GM18858 (cell line): ENCODE measurements around the gene LDAH.
"Not testable (repeated sequence)": the region's sequence is repeated elsewhere in the genome, so short reads cannot be mapped to it uniquely, and the experiment has no call there.

Experiments used
- ATAC-seq: cut with Tn5 transposase; IDR thresholded peaks from one replicate; pipeline ENCODE4 v1.9.1; 2021; ENCODE audit not compliant: unreplicated experiment

The LDAH gene

DNA sequence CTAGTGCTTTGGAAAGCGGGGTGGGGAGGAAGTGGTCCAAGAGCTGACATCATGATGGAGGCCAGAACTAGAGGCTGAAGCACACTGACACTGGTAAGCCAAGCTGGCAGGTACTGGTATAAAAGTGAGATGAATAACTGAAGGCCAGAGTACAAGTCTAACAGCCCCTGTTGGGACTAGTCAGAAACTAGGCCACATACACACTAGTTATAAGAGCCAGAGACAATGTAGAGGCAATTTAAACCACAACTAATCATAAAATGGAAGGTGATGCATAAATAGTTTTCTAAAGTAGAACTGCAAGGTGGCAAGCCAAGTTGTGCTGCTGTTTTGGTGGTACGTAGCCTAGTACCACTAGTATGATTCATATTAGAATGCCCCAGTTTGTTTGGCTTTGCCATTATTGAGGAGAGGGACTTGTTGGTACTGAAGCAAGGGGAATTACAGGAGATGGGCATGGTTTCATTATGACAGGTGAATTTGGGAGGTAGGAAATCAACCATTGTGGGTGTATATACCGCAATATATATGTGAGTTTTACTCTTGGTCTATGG, 98.3 kb downstream of the LDAH start:
- no peak for ATAC-seq

DNA sequence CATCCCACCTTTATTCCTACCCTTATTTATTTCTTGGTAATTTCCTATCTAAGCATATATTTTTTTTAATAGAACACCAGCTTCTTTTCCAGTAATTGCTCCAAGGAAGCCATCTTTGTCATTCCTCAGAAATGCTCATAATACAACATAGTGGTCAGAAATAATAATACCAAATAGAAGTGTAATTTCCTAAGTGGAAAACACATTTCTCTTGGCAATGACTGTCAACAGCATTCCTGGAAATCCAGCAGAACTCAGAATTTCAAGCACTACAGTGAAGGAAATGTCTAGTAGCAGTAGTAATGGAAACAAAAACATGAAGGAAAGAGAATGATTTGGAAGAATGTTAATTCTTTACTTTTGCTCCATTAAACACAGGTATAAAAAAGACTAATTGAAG, 99.4 kb downstream of the LDAH start:
- ATAC-seq = no peak

DNA sequence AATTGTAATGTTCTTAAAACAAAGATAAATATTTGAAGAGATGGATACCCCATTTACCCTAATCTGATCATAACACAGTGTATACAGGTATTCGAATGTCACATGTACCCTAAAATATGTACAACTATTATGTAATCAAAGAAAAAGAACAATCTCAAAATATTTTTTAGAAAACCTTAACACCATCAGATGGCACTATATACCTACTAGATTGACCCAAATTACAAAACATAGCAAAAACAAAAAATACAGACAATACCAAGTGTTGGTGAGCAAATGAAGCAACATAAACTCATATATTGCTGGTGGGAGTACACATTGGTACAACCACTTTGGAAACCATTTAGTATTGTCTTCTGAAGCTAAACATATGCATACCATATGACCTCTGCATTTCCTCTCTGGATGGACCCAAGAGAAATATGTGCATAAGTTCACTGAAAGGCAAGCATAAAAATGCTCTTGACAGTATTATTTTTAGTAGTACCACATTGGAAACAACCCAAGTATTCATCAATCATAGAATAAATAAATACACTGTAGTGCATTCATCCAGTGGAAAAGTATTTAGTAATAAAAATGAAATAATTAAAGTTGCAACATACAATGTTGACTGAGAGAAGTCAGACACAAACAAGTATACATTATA, 100.2 kb downstream of the LDAH start:
- no peak for ATAC-seq

DNA sequence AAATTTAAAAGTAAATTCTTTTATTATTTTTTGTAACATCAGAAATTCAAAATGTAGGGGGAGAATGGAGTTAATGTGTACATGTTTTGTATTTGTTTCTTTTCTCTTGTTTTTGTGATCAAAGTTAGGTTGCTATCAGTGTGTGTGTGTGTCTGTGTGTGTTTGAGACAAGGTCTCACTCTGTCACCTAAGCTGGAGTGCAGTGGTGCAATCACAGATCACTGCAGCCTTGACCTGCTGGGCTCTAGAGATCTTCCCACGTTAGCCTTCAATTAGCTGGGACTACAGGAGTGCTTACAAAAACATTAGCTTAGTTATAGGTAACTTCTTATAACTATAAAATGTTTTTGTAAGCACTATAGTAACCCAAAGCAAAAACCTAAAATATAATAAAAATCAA, 105.3 kb downstream of the LDAH start:
- no peak for ATAC-seq

DNA sequence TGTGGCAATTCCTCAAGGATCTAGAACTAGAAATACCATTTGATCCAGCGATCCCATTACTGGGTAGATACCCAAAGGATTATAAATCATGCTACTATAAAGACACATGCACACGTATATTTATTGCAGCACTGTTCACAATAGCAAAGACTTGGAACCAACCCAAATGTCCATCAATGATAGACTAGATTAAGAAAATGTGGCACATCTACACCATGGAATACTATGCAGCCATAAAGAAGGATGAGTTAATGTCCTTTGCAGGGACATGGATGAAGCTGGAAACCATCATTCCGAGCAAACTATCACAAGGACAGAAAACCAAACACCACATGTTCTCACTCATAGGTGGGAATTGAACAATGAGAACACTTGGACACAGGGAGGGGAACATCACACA, 106.7 kb downstream of the LDAH start:
- ATAC-seq = not testable (repeated sequence)

DNA sequence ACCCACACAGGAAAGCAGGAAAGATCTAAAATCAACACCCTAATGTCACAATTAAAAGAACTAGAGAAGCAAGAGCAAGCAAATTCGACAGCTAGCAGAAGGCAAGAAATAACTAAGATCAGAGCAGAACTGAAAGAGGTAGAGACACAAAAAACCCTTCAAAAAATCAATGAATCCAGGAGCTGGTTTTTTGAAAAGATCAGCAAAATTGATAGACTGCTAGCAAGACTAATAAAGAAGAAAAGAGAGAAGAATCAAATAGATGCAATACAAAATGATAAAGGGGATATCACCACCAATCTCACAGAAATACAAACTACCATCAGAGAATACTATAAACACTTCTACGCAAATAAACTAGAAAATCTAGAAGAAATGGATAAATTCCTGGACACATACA, 108.5 kb downstream of the LDAH start:
- not testable (repeated sequence) for ATAC-seq

DNA sequence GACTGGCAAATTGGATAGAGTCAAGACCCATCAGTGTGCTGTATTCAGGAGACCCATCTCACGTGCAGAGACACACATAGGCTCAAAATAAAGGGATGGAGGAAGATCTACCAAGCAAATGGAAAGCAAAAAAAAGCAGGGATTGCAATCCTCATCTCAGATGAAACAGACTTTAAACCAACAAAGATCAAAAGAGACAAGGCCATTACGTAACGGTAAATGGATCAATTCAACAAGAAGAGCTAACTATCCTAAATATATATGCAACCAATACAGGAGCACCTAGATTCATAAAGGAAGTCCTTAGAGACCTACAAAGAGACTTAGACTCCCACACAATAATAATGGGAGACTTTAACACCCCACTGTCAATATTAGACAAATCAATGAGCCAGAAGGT, 109.3 kb downstream of the LDAH start:
- not testable (repeated sequence) for ATAC-seq

DNA sequence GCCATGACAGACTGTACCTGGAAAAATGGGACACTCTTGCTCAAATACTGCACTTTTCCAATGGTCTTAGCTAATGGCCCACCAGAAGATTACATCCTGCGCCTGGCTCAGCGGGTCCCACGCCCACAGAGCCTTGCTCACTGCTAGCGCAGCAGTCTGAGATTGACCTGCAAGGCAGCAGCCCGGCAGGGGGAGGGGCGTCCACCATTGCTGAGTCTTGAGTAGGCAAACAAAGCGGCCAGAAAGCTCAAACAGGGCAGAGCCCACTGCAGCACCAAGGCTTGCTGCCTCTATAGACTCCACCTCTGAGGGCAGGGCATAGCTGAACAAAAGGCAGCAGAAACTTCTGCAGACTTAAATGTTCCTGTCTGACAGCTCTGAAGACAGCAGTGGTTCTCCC, 111.3 kb downstream of the LDAH start:
- ATAC-seq = not testable (repeated sequence)

DNA sequence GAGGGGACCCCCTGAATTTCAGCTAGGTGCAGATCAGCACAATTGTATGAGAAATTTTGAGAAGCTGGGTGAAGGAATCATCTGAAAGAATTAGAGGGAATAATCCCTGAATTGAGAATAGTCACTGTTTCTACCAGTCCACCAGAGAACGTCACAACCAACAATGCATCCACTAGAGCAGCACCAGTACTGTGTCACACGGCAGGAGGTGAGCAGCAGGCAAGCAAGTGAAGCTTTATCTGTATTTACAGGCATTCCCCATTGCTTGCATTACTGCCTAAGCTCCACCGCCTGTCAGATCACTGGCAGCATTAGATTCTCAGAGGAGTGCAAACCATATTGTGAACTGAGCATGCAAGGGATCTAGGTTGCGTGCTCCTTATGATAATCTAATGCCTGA, 115.3 kb downstream of the LDAH start:
- ATAC-seq = no peak

DNA sequence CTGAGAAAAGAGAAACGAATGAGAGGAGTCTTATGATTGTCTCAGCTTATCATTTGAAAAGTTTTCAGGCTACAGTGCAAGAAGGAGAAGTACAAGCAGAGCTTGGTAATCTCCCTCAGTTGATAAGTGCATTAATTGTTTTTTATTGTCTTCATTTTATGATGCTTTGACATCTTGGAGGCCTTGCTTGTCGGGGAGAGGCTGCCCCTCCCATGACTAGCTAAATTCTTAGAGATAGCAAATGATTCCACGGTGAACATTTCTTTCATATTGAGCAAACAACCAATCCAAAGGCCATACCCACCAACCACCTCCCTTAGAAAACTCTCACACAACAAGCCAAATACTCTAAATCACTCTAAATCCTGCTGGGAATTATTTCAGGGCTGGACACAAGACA, 116.1 kb downstream of the LDAH start:
- ATAC-seq = no peak

DNA sequence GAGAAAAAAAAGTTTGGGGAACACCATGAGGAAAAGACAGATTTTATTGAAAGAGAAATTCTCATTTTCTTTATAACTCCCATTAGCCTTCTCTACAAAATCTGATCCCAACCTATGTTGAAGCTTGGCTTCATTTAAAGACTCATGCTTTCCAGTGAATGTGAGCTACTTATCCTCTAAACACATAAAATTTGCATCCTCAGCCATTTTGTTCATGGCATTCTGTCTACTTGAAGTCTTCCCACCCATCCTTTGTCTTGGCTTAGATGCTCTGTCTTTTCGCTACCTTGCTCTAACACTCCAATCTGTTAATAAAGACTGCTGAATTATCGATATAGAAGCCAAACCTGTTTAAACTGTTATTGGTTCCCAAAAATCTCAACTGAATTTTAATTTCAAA, 116.7 kb downstream of the LDAH start:
- ATAC-seq = no peak

DNA sequence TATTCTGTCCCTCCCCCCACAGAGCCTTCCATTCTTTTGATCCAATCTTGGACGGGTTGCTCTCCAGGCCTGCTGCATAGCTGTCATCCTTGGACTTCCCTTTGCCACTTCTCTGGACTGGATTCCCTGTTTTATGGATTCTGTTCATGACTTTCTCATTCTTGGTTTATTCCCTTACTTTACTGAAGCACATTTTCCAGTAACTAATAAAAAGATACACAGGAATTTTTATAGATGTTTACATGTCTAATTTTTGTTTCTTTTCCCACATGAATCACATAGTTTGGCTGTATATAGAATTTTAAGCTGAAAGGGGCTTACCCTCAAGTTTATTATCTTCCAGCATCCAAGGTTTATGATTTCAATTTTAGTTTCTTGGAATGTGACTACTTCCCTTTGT, 118.0 kb downstream of the LDAH start:
- no peak for ATAC-seq

DNA sequence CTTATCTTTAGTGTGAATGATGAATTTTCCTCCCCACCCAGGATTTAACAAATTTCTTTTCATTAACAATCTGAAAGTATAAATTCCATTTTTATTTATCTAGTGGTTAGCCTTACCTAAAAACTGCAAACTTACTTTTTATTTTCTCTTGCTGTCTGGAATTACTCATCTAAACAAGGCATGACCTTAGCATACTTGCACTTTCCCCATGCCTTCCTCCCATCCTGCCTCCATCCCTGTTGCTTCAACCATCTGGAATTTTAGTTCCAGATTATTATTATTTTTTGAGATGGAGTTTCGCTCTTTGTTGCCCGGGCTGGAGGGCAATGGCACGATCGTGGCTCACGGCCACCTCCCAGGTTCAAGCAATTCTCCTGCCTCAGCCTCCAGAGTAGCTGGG, 120.3 kb downstream of the LDAH start:
- no peak for ATAC-seq

DNA sequence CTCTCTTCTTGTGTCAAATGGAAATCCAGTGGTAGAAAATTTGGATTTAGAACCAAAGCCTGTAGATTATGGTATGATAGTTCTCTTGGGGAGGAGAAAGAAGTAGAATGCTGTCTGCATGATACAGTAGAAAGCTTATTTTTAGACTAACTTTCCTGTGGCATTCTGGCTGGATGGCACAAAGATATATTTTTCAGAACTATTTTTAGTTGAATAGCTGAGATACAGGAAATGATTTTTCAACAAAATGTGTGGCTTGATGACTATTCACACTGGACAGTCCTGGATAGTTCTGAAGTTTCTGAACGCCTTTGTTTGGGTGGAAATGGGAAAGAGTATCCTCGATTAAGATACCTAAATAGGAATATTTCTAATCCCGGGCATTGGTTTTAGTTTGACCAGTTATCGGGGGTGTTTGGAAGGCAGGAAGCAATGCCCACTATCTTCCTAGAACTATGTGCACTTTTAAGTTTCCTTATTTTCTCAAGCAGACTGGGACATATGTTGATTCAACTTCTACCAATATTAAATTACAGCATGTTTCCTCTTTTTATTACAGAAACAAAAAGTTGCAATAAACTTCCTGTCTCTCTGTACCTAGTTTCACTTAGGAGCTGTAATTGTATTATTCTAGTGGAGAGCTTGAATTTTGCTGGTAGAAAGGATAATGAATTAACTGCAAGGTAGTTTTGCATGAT, 123.8 kb downstream of the LDAH start:
- no peak for ATAC-seq

DNA sequence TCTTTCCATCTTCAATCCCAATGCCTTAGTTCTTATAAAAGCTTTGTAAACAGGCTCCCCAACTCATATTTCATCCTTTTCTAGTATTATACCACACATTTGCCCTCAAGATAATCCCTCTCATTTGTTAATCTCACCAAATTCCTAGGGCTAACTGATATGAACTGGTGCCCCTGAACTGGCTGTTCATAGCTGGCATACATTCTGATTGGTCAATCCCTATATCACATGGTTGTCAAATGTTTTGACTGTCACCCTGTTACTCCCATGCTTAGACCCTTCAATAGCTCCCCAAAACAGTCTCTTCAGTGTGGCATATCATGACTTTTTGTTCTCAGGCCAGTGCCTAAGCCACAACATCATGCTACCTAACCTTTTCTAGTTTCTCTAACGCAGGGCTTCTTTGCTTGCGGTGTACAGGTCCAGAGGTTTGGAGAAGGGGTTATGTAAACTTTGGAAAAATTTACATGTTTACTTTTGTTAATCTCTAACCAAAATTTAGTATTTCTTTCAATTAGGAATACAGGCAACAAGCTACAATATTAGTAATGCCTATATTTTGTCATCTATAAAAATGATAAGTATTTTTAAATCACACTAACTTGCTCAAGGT, 125.5 kb downstream of the LDAH start:
- ATAC-seq = no peak

DNA sequence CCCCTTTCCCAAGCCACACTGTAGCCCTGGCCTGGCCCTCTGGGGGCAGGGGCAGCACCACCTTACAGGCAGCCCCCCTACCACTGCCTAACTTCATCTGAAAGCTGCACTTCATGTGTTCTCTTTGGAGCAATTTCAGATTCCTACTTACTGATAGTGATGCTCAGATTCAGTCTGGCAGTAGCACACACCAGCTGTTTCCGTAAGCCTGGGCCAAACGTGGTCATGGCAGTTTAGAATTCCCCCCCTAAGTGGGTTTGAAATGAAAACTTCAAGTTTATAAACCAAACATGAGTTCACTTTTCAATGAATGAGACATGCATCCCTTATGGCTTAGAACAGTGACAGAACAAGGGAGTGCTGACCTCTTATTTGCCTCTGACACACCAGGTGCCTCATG, 126.5 kb downstream of the LDAH start:
- no peak for ATAC-seq

DNA sequence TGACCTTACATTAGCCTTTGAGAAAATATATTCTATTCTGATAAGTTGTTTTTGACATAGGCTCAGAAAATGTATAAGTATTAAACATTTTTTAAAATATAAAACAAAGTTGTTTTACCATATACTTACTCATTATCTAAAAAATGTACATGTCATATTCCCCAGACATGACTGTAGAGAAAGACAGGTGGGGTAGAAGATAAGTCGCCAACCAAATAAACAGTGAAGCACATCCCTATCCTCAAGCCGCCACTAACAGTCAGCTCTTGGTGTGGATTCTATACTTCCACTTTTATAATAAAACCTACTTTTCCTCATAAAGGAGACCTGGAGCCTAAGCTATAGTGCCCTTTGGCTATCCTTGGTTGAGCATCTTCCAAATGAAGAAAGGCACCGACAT, 129.6 kb downstream of the LDAH start:
- no peak for ATAC-seq

DNA sequence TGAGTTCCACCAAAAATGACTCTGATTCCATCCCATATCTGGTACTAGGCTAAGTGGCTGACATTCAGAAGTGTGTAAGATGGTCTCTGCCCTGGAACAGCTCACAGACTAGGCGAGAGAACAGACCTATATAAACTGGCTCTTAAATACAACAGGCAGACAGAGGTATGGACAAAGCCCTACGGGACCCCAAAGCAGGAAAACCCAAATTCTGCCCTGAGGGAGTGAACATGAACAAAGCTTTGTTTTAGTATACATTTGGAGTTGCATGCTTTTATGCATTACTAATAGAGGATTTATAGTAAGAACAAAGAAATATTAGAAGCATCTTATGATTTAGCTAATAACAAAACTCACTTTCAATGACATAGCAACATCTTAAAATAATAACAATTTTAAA, 130.8 kb downstream of the LDAH start:
- ATAC-seq = no peak

DNA sequence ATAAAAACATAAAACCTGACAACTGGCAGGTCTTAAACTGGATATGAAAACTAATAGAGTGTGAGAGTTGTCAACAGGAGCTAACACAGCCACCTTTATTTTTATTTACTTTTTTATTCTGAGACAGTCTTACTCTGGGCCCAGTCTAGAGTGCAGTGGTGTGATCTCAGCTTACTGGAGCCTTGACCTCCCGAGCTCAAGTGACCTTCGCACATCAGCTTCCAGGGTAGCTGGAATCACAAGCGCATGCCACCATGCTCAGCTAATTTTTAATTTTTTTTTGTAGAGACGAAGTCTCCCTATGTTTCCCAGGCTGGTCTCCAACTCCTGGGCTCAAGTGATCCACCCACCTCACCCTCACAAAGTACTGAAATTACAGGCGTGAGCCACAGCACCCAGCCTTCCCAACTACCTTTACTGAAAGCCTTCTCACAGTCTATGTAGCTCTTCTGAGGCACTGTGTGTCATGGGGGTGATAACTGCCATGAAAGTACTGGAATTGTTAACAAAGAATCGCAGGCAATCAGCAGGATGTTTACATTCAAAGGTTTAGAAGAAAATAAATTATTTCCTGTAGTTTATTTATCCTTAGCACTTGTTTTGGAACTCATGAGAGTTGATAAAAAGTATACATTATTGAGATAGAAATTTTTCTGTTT, 131.7 kb downstream of the LDAH start:
- no peak for ATAC-seq

DNA sequence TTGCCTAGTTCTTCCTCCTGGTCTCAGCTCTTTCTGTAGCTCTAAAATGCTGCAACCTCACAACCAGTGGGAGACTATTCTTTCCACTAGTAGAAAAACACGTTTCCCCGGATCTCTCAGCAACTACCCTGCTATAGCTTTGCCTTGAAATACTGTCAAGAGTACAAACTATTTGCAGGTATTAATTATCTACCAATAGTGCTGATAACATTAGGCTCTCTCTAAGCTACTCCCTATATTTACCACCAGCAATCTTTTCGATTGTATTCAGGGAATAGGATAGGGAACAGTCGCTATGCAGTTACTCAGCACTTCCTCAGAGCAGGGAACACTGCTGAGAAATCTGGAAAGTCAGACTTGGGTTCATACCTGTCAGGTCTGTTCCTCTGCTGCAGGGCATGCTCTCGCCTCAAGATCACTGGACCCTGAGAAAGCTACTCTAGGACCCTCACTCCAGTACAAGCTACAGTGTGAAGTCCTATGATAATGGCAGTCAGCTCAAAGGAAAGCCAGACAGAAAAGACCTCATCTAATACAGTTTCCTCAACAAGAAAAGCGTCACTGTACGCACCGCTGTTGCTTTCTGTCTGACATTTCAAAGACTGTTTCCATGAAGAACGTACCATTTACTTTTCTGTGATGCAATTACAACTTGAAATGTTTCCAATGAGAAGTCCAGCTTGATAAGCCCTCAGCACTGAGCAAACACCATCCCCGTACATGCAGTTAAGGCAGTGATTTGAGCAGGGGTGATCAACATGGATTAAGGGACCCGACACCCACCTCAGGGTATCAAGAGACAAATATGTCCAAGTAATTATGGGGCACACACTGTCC, 133.3 kb downstream of the LDAH start:
- no peak for ATAC-seq
